HG03064 (cell line): ENCODE measurements around the gene ENDOU.

ENCODE experiments used
- ATAC-seq: cut with Tn5 transposase; IDR thresholded peaks from one replicate; pipeline ENCODE4 v1.9.1; 2021; ENCODE audit warnings: low read depth; ENCODE audit not compliant: unreplicated experiment

The ENDOU gene

GRCh38 chr12:47744778-47745436 lies 19.6 kb upstream of the ENDOU start:
- ATAC-seq = no peak

DNA sequence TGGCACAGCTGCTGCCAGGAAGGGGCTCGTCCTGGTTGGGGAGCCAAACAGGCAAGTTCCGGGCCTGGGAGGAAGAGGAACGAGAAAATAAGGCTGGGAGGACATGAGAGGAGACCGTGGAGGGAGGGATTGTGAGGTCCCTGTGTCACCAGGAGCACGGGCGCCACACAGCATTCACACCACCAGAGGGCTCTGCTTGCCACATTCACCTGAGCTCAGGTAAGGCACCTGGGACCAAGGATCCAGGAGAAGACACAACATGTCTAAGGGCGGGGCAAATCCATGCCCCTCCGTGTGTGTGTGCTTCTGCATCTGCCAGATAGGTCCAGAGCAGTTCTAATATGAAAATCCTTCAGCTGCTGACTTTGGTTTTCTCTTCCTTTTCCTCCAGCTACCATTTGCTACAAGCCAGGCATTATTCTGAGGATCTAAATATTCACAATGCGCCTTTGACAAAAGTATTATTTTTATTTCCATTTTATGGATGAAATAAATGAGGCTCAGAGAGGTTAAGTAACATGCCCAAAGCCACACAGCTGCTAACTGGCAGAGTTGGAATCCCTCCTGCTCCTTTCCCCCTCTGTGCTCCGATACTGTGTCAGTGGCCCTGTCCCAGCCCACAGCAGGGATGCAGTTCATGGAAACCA lies 18.8 kb upstream of the ENDOU start:
- ATAC-seq = no peak

DNA sequence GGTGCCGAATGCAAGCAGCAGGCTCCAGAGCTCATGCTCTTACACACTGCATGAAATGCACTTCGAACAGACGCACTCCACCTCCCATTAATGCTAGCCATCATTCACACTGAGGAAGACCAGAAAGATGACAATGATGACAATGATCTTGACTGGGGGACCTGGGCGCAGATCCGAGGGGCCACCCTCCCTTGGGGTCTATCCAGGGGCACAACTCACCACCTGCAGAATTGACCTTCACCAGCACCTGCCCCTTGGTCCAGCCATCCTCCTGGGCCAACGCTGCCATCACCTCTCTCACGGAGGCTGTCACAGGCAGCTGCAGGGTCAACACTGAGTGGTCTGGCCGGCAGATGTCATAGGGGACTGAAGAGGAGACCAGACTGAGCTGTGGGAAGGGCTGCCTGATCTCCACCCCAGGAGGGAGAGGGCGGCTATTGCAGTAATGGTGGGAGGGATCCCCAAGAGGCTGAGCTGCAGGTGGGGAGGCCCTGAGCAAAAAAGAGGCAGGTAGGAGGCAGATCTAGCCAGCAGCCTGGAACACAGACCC lies 18.1 kb upstream of the ENDOU start:
- no peak for ATAC-seq

DNA sequence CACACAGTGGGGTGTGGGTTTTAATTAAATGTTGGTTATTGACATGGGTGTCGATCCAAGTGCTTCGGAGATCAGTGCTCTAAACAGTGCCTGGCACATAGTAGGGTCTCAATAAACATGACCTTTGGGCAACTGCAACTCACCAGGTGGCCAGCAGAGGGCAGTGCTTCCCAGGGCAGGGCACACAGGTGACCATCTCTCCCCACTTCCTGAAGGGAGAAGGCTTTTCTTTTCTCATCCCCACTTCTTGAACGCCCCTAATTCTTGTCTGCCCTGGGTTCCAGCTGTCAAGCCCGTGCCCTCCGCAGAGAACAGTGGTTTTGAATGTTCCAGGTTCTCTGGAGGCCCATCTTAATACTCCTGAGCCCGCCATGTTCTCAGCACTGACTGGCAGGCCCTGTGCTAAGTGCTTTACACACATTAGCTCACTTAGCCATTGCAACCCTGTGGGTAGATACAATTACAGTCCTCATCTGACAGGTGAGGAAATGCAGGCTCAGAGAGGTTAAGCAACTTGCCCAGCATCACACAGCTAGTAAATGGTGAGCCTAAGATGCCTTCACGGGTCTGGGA lies 17.0 kb upstream of the ENDOU start:
- no peak for ATAC-seq

DNA sequence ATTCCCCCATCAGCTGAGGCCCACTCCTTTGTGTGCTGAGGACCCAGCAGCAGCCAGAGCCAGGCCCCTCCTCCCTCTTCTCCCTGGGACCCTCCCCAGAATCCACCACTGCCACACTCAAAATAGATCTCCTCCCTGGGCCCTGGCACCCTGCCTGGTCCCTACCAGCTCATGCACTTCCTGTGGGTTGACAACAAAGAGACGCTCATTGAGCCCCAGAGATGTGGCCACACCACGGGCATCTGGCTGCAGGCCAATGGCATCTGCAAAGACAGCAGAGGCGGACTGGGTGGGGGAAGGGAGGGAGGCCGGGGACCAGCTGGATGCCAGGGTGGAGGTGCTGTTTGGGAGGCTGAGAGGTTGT lies 16.0 kb upstream of the ENDOU start:
- peak; percentile 41 for ATAC-seq

GRCh38 chr12:47740606-47741339 lies 15.5 kb upstream of the ENDOU start:
- ATAC-seq = peak; percentile 42

DNA sequence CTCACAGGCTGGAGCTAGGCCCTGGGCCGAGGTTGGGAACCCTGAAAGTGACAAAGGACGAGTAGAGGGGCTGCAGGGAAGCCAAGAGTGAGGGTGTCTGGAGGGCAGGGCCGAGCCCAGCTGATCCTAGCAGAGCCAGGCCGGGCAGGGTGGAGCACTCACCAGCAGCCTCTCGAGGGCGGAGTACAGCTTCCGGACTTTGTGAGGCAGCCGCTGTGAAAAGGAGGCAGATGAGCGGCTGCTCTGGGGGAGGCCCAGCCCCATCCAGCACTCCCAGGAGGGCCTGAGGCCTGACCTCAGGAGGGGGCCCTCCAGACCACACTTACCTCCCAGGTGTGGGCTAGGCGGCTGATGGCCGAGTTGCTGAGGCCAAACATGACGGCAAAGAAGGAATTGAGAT lies 14.7 kb upstream of the ENDOU start:
- peak; percentile 54 for ATAC-seq

GRCh38 chr12:47739297-47739696 lies 14.0 kb upstream of the ENDOU start:
- no peak for ATAC-seq

GRCh38 chr12:47737936-47738594 lies 12.8 kb upstream of the ENDOU start:
- no peak for ATAC-seq

GRCh38 chr12:47736877-47737676 lies 11.8 kb upstream of the ENDOU start:
- ATAC-seq = no peak

DNA sequence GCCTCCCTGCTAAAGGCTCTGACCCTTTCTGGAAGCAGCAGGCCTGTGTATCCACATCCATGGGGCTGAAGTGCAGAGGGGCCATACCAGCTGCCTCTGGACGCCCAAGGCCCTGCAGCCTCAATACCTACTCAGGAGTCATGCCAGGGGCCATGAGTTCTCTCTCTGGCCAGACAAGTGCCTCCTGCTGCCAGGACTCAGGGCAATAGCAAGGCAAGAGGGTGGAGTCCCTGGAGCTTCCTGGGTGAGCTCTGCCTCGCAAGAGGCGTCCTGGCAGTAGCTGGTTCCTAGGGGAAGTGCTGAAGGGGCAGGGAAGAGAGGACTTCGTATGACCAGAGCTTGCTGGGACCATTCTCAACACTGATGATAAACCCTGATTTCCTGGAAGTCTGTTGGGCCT lies 10.9 kb upstream of the ENDOU start:
- no peak for ATAC-seq

DNA sequence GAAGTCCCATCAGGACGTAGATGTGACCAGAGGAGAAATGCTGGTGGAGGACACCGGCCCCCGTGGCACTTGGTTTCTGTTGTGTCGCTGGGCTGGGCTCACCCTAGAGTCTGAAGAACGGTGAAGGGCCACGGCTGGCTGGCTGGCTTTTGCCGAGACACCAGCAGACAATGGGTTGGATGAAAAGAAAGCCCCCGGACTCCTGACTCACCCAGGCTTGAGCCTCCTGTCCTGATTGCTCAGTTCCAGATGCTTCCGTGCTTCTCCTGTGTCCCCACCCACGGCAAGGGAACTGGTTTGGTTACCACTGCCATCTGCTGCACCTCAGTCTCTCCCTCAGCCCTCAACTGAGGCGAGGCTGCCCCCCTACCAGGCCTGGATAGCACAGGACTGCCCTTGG lies 10.4 kb upstream of the ENDOU start:
- ATAC-seq = no peak

- no peak for ATAC-seq
Observed at GRCh38 chr12:47734725-47735480, 9.6 kb upstream of the ENDOU start.

DNA sequence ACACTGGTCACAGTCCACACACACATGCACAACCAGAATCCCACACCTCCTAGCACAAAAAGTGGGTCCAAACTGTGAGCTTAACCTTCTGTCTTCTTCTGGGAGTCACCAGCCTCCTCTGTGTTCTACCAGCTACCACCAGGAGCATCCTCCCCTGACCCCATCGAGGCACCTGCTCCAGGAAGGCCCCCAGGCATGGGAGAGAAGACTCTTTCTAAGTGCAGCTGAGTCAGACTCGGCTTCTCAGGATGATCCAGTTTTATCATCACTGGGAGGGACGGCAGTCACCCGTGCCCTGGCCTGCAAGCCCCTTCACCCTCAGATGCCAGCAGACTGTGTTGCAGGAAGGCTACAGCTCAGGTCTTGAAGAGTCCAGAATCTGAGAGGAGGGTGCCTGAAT lies 7.9 kb upstream of the ENDOU start:
- ATAC-seq = no peak

GRCh38 chr12:47732504-47732903 lies 7.2 kb upstream of the ENDOU start:
- ATAC-seq = no peak

DNA sequence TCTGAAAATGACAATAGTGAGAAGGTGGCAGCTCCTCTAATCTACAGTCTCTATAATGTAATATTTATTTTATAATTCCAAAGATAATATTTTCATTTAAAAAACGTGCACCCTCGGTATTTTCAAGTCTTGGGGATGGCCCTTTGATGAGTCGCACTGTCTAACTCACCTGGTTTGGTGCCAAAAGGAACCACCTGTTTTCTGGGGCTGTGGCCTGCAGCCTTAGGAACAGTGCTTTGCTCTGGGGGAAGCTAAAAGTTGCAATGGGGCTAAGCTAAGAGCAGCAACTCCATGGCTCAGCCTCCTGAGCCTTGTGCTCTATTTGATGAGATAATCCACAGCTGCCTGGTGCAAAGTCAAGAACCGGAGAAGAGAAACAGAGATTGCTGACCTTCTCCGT lies 6.4 kb upstream of the ENDOU start:
- ATAC-seq = no peak

DNA sequence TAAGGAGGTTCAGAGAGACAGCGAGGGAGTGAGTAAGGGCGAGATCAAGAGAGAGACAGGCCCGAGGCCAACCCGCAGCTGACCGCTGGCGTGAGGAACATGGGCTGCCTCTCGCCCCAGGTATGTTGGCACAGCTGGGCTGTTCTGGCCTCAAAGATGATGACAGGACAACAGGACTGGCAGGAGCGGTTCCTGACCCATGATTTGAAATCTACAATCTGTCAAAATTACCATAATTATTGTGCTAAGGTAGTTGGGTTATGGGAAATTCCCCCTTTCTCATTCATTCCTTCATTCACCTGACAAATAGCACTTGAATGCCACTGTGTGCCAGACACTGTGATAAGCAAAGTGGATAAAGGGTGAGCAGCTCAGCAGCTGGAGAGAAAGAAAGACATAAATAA lies 5.1 kb upstream of the ENDOU start:
- ATAC-seq = no peak

- no peak for ATAC-seq
Observed at GRCh38 chr12:47729233-47729632, 3.9 kb upstream of the ENDOU start.

DNA sequence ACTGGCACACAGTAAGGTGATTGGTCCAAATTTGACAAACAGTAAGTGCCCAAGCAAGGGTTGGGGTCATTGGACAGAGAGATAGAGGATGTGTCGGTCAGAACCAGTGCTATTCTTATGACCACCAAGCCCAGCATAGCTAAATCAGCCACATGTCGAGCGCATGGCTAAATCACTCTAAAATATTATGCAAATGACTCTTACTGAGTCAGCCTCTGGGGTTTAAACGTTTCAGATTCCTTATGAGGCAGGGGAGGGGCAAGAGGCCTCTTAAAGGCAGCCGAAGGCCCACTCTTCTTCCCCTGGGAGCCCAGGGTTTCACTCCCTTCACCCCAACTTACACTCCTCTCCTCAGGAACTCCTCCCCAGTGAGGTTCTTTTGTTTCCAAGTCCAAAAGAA lies 603 bp upstream of the ENDOU start:
- ATAC-seq = peak; percentile 87
